Measurements from ENCODE around the gene SYTL5.

SYTL5 gene

DNA sequence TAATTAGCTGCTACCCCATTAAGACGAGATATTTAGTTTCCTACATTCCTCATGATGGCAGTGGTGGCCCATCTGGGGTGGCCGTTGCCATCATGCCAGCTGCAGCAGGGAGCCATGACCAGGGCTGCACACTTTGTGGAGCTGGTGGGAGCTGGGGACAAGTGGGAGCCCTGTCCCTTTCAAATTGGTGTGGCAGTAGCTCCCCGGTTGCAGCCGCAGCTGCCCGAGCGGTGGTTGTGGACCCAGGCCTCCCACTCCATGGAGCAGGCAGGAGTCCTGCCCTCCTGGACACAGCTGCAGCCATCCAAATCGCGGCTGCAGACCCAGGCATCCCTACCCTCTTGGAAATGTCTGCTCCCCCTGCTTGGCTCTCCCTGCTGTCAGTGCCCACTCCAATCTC lies 9.3 kb upstream of the SYTL5 start:
- no peaks in the 10 kb centered on the region; the same call in 1 of the 2 replicates for H3K4me1 ChIP-seq (ENCODE audit: insufficient read depth, low read length)
- no peak overlapping the region for H3K9ac ChIP-seq (ENCODE audit: low read depth, low read length)
- no peaks in the 10 kb centered on the region for H3K9me3 ChIP-seq (ENCODE audit: control insufficient read depth, insufficient read depth, low read length)
- H3K36me3 ChIP-seq (ENCODE audit: insufficient read depth, low read length): no peaks in the 10 kb centered on the region

DNA sequence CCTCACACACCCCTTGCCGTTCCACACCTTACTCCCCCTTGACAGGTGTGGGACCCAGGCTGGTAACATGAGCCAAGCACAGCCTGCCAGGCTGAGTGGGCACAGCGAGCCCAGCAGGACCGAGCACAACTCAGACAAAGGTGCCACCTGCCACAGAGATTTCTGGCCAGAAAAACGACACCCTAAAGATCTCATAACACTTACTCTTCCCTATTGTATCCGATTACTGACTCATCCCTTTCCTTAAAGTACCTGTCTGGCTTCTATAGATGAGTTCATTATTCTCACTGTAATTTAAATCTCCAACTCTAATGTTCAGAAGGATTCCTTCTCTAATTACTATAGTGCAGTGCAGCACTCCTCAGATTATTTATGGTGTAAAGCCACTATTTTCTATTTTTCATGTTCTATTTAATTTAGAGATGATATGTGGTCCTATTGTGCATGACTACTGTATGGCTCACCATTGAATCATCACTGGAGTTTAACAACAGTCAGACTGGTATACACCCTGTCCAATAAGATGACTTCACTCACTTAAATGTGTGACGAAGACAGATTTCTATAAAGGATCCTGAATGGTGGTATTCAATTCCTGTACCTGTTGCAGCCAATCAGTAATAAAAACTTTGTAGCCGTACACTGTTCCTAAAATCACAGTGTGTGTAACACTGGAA lies 7.6 kb upstream of the SYTL5 start:
- H3K4me1 ChIP-seq (ENCODE audit: insufficient read depth, low read length): no peaks in the 10 kb centered on the region
- no peaks in the 10 kb centered on the region for H3K9me3 ChIP-seq (ENCODE audit: control insufficient read depth, insufficient read depth, low read length)

DNA sequence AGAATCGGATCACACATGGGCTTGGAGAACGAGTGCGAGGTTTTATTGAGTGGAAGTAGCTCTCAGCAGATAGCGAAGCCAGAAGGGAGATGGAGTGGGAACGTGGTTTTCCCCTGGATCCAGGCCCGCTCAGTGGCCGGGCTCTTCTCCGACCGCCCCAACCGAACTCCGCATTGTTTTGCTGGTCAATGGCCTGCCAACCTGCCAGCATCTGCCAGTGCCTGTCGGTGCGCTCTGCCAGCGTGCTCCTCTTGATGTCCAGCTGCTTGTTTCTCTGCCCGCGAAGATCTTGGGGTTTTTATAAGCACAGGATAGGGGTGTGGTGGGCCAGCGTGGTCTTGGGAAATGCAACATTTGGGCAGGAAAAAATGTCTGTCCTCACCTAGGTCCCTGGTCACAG lies 5.6 kb upstream of the SYTL5 start:
- H3K9ac ChIP-seq (ENCODE audit: low read depth, low read length): no peak overlapping the region
- no peaks in the 10 kb centered on the region for H3K36me3 ChIP-seq (ENCODE audit: insufficient read depth, low read length)
- no peaks in the 10 kb centered on the region for H3K4me1 ChIP-seq (ENCODE audit: insufficient read depth, low read length)
- H3K9me3 ChIP-seq (ENCODE audit: control insufficient read depth, insufficient read depth, low read length): no peaks in the 10 kb centered on the region

More for the DNA sequence above, 7.6 kb upstream of the SYTL5 start:
- Histone ChIP-seq H3K9ac (ENCODE audit: low read depth, low read length) (no peak overlapping the region), H3K36me3 (ENCODE audit: insufficient read depth, low read length) (no peaks in the 10 kb centered on the region)

DNA sequence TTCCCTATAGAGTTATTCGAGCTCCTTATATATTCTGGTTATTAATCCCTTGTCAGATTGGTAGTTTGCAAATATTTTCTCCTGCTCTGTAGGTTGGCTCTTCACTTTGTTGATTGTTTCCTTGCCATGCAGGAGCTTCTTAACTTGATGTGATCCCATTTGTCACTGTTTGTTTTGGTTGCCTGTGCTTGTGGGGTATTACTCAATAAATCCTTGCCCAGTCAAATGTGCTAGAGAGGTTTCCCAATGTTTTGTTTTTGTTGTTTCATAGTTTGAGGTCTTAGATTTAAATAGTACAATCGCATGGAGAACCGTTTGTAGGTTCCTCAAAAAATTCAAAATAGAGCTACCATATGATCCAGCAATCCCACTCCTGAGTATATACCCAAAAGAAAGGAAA lies 2.3 kb upstream of the SYTL5 start:
- Histone ChIP-seq H3K36me3 (ENCODE audit: insufficient read depth, low read length) (no peaks in the 10 kb centered on the region), H3K9me3 (ENCODE audit: control insufficient read depth, insufficient read depth, low read length) (no peaks in the 10 kb centered on the region), H3K4me1 (ENCODE audit: insufficient read depth, low read length) (no peaks in the 10 kb centered on the region), H3K9ac (ENCODE audit: low read depth, low read length) (no peak overlapping the region)

DNA sequence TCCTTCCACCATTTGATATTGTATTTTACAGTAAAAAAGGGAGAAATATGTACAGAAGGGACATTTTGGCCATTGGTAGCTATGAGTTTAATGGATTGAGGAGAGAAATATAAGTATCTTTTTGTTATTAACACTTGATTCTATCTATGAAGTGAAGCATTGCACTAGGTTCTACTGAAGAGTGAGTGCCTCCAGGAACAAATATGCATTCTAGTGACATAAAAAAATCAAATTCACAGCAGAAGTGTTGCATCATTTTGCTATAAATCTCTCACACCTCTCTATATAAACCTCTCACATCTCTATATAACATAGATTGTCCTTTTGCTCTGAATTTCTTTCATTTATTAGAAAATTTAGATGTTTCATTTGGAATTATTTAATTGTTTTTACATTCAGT lies 425 bp downstream of the SYTL5 start:
- Histone ChIP-seq H3K9me3 (ENCODE audit: control insufficient read depth, insufficient read depth, low read length) (no peaks in the 10 kb centered on the region), H3K9ac (ENCODE audit: low read depth, low read length) (no peak overlapping the region), H3K4me1 (ENCODE audit: insufficient read depth, low read length) (no peaks in the 10 kb centered on the region), H3K36me3 (ENCODE audit: insufficient read depth, low read length) (no peaks in the 10 kb centered on the region)

DNA sequence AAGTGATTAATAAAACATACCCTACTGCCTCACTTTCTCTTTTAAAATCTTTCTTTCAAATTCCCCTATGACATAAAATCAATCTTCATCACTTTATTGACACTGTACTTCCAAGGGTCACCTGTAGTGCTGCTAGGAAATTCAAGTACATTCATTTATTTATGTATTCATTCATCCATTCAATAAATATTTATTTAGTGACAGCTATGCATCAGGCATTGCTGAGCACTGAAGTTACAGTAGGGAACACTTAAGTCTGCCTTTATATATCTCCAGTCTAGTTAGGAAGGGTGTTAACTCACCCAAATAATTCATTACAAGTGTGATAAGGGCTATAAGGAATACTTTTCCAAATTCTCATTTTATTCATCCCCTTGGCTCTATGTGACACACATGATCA lies 2.3 kb downstream of the SYTL5 start:
- no peaks in the 10 kb centered on the region for H3K36me3 ChIP-seq (ENCODE audit: insufficient read depth, low read length)
- no peaks in the 10 kb centered on the region for H3K9me3 ChIP-seq (ENCODE audit: control insufficient read depth, insufficient read depth, low read length)
- no peaks in the 10 kb centered on the region for H3K4me1 ChIP-seq (ENCODE audit: insufficient read depth, low read length)
- H3K9ac ChIP-seq (ENCODE audit: low read depth, low read length): no peak overlapping the region

DNA sequence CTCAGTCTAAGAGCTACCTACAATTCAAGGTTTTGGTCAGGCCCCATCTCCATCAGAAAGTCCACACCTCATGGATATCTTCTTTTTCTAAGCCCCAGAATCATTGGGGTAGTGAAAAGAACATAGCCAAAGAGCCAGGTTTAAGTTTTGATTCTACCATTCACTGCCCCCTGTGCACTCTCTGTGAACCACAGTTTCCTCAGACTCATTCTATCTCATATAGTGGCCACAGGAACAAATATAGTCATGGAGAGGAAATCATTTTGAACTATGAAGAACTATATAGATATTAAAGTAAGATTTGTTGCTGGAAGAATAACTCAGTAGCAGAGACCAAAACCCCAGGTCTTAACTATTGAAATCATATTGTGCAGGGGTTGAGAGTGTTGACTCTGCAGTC lies 3.3 kb downstream of the SYTL5 start:
- Histone ChIP-seq H3K9me3 (ENCODE audit: control insufficient read depth, insufficient read depth, low read length) (no peaks in the 10 kb centered on the region), H3K4me1 (ENCODE audit: insufficient read depth, low read length) (no peaks in the 10 kb centered on the region), H3K9ac (ENCODE audit: low read depth, low read length) (no peak overlapping the region)

DNA sequence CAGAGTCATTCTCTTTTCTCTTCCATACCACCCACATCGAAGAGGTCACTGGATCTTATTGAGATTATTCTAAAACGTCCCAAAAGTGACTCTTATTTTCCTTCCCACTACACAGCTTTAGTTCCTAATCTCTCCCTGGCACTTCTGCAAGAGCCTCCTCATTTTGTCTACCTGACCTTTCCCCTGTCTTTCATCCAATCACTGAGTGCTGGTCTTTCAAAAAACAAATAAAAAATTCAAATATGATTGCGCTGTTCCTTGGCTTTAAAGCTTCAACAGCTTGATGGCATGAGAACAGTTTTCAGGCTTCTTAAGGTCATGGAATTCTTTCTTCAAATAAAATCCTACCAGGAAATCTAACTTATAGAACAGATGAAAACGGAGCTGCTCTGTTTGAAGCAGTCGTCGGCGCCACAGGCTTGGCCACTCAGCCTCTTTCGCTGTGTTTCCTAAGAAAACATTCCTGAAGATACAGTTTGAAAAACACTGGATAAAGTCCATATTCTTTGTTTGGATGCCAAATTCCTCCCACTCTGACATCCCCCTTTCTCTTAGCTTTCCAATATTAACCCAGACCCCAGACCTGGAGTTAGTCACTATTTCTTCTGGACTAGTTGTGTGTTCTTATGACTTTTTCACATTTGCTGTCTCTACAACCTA lies 12.5 kb downstream of the SYTL5 start:
- no peaks in the 10 kb centered on the region for H3K36me3 ChIP-seq (ENCODE audit: insufficient read depth, low read length)
- no peaks in the 10 kb centered on the region for H3K4me1 ChIP-seq (ENCODE audit: insufficient read depth, low read length)
- H3K9ac ChIP-seq (ENCODE audit: low read depth, low read length): no peak overlapping the region
- peaks cover 3% of the 10 kb centered on the region; the same call in 1 of the 2 replicates for H3K9me3 ChIP-seq (ENCODE audit: control insufficient read depth, insufficient read depth, low read length)

More for the DNA sequence above, 3.3 kb downstream of the SYTL5 start:
- no peaks in the 10 kb centered on the region for H3K36me3 ChIP-seq (ENCODE audit: insufficient read depth, low read length)

DNA sequence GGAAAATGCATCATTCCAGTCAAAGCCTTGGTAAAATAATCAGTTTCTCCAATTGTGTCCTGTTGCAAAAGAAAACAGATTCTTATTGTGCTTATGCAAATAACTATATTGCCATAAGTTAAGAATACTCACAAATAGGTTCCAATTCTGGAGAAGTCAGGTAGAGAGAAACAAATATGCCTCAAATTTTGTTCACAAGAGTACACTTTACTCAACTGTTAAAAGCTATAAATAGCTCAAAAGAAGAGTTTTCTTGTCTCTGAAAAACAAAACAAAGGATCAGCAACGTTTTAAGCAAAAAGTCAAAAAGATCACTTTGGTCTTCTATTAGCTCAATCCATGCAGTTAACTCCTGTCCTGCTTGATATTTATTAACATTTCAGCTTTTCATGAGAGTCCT lies 21.9 kb downstream of the SYTL5 start:
- Histone ChIP-seq H3K9me3 (ENCODE audit: control insufficient read depth, insufficient read depth, low read length) (peaks cover 5% of the 10 kb centered on the region; the same call in 1 of the 2 replicates), H3K4me1 (ENCODE audit: insufficient read depth, low read length) (no peaks in the 10 kb centered on the region), H3K9ac (ENCODE audit: low read depth, low read length) (no peak overlapping the region), H3K36me3 (ENCODE audit: insufficient read depth, low read length) (no peaks in the 10 kb centered on the region)

DNA sequence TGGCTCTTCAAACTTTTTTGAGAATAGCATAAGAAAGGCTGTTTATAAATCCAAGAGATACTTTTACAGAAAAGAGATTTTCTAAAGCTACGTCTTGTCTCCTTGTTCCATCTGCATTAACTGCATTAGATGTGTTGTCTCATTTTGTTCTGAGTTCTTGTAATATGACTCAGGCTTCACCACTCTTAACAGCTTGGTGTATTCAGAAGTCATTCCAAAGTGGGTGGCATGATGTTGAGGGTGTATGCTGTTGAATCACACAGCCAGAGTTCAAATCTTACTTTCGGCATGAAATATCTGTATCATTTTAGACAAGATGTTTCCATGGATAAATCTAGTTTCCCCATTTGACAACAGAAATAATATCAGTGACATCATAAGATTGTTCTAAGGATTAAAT lies 30.1 kb downstream of the SYTL5 start:
- Histone ChIP-seq H3K9me3 (ENCODE audit: control insufficient read depth, insufficient read depth, low read length) (no peaks in the 10 kb centered on the region; the same call in 1 of the 2 replicates), H3K9ac (ENCODE audit: low read depth, low read length) (no peak overlapping the region), H3K36me3 (ENCODE audit: insufficient read depth, low read length) (no peaks in the 10 kb centered on the region), H3K4me1 (ENCODE audit: insufficient read depth, low read length) (no peaks in the 10 kb centered on the region)

DNA sequence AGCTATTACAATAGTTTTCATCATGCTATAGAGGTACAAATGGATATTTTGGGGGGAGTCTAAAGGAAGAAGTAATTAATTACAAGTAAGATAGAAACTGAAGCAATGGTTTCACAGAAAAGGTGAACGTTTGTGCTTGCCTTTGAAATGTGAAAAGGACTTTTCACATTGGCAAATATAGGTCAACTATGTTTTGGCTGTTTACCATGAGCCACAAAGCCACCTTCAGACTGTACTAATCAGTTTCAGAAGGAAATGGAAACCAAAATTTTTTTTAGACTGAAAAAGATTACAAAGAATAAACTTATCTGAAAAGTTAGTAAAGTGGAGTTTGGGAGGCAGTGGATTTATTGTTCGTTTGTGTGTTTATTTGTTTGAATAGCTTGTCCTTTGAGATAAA lies 32.1 kb downstream of the SYTL5 start:
- Histone ChIP-seq H3K9ac (ENCODE audit: low read depth, low read length) (no peak overlapping the region), H3K36me3 (ENCODE audit: insufficient read depth, low read length) (no peaks in the 10 kb centered on the region), H3K9me3 (ENCODE audit: control insufficient read depth, insufficient read depth, low read length) (no peaks in the 10 kb centered on the region; the same call in 1 of the 2 replicates), H3K4me1 (ENCODE audit: insufficient read depth, low read length) (no peaks in the 10 kb centered on the region)

DNA sequence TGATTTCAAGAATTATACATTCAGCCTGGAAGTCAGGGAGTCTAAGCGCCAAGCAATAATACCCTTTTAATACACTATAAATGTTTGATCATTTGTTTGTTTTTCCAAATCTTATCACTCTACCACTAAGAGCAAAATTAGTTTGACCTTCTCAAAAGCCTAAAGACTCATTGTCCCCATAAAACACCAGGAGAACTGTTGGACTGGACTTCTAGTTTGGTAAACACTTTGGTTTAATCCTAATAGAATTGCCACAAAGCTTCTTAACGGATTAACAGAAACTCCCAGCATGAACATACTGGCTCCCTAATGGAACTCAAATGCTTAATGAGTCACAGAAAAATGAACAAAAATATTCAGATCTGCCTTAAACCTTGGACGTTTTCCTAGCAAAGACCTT lies 34.9 kb downstream of the SYTL5 start:
- H3K36me3 ChIP-seq (ENCODE audit: insufficient read depth, low read length): no peaks in the 10 kb centered on the region
- H3K4me1 ChIP-seq (ENCODE audit: insufficient read depth, low read length): no peaks in the 10 kb centered on the region
- no peaks in the 10 kb centered on the region for H3K9me3 ChIP-seq (ENCODE audit: control insufficient read depth, insufficient read depth, low read length)
- no peak overlapping the region for H3K9ac ChIP-seq (ENCODE audit: low read depth, low read length)

DNA sequence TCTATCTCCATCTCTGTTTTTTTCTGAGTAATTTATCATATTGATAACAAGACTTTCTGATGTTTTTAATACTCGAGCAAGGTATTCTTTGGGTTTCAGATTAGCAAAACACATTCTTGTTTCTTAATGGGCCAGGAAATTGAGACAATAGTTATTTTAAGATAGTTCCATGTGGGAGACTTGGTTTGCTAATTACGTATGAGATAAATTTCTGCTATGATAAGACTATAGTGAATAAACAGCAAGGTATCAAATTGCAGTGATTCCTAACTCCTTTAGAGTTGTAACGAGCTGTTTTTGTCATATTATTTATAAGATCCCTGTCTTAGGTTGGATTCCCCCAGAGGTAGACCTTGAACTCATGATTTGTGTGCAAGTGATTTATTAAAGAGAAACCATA lies 38.3 kb downstream of the SYTL5 start:
- Histone ChIP-seq H3K4me1 (ENCODE audit: insufficient read depth, low read length) (no peaks in the 10 kb centered on the region), H3K9ac (ENCODE audit: low read depth, low read length) (no peak overlapping the region), H3K9me3 (ENCODE audit: control insufficient read depth, insufficient read depth, low read length) (no peaks in the 10 kb centered on the region), H3K36me3 (ENCODE audit: insufficient read depth, low read length) (no peaks in the 10 kb centered on the region)

DNA sequence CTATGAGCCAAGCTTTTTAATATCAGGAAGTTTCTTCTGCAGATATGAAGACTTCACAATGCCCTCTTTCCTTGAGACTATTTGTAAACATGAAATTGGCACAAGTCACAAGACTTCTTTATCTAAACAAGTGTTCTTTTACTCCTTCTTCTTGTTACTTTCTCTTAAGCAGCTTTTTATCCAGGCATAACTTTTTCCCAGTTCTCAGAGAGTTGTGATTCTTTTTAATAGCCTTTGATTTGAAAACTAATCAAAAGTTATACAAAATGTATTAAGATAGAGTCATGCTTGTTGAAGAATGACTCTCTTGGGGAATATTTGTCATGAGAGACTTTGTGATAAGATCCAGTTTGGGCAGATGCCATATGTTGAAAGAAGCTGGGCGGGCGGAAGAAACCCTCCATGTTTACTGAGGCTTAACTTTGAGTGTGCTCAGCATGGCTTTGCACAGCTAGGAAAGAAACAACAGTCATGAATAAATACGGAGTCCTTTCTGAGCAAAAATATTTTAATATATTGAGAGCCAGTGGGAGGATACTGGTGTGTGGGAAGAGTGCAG lies 39.3 kb downstream of the SYTL5 start:
- Histone ChIP-seq H3K9me3 (ENCODE audit: control insufficient read depth, insufficient read depth, low read length) (no peaks in the 10 kb centered on the region), H3K4me1 (ENCODE audit: insufficient read depth, low read length) (no peaks in the 10 kb centered on the region), H3K36me3 (ENCODE audit: insufficient read depth, low read length) (no peaks in the 10 kb centered on the region), H3K9ac (ENCODE audit: low read depth, low read length) (no peak overlapping the region)

DNA sequence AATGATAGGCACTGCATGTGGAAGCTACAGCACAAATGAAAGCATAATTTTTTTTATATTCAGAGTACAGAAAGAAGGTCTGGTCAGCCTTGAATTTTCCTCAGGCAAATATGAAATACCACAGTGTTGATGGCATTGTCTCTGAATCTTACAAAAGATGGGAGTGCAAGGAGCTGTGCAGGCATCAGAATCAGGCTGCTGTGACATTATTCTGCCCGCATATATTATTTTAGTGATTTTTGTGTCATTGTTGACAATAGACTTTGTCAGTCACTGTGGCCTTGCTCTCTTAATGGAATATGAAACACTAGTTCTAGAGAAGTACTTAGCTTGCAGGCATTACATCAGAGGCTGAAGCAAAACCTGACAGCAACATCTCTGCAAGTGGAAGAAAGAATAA lies 42.5 kb downstream of the SYTL5 start:
- no peak overlapping the region for H3K9ac ChIP-seq (ENCODE audit: low read depth, low read length)
- no peaks in the 10 kb centered on the region for H3K4me1 ChIP-seq (ENCODE audit: insufficient read depth, low read length)
- H3K36me3 ChIP-seq (ENCODE audit: insufficient read depth, low read length): no peaks in the 10 kb centered on the region
- H3K9me3 ChIP-seq (ENCODE audit: control insufficient read depth, insufficient read depth, low read length): no peaks in the 10 kb centered on the region

Measured in ES-I3 (cell line).